NCI-H187 (cell line): ENCODE measurements around the gene CD164L2.

ENCODE experiments used
- DNase-seq, 2 experiments: peaks; one replicate each; lab custom pipeline; 2025; lab: John Stamatoyannopoulos, UW

Gene CD164L2

GRCh38 chr1:27405074-27405473, 21.9 kb upstream of the CD164L2 start:
- no peak for DNase-seq

- no peak for DNase-seq
These were observed 20.8 kb upstream of the CD164L2 start for GRCh38 chr1:27403931-27404330.

GRCh38 chr1:27403065-27403726, 20.1 kb upstream of the CD164L2 start:
- no peak for DNase-seq

- no peak for DNase-seq
These were observed 19.2 kb upstream of the CD164L2 start for GRCh38 chr1:27402349-27402754.

DNA sequence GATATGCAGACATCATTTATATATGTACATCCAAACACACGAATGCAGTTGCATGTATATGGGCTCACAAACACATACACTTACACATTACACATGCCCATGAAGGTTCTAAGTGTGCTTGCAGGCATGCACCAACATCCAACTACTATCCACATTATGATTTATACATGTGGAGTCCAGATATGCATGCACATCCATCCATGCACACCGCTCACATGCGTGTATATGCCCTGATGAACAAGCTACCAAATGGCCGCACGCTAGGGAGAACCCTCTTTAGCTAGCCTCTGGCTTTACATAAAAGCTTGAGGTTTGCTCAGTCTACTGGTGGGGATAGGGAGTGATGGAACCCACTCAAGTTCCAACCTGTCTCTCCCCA, 17.8 kb upstream of the CD164L2 start:
- DNase-seq, result no peak

DNA sequence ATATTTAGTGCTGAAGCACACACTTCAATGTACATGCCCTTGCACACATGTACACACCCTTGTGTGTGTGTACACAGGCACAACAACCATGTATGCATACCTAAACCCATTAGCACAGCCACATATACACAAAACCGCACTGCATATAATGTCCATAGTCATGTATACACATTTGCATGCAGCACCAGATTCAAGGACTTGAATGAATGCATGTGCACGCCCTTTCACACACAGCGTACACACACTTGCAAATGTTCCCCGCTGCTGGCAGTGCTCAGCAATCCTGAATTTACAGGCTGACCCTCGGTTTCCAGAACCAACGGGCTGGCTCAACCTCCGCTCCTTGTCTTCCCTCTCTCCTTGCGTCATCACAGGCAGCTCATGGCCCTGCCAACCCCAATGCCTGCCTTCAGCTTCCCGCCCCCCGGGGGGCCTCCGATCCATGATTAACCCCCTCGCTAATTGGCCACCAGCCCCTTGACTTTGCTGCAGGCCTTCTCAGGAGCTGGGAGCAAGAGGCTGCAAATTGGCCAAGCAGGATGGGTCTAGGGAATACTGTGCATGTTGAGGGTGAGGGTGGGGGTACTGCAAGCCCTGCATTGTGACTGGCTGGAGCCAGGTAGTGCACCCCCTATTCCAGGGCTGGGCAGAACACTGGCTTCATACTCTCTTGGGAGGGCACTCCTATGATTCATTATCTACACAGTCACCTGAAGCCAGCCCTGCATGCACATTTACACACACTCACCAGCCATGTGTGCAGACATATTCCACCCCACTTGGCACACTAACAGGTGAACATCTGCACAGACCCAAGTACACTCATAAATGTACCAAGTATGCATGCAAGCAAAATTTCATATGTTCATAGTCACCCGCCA, 17.2 kb upstream of the CD164L2 start:
- no peak for DNase-seq

- DNase-seq, result no peak
These were observed 16.3 kb upstream of the CD164L2 start for GRCh38 chr1:27399251-27400025.

GRCh38 chr1:27398405-27399149, 15.4 kb upstream of the CD164L2 start:
- DNase-seq, result no peak

- no peak for DNase-seq
These were observed 14.6 kb upstream of the CD164L2 start for GRCh38 chr1:27397749-27398148.

DNA sequence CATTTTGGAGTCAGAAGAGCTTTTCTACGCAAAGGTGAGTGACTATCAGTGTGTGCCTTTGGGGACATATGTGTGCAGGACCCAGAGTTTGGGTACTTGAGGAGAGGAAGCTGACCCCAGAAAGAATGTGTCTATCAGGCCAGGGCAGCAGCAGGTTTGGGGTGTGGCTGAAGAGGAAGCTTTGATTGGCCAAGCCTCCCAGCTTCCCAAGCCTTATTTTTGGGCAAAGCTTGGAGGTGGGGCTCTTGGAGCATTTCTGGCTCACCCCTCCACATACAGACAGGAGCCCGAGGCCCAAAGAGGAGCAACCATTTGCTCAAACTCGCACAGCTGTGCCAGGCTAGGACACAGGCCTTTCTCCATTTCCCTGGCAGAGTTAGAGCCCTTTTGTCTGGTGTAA, 14.0 kb upstream of the CD164L2 start:
- DNase-seq, result no peak

- DNase-seq, result peak; percentile 38 to 46
These were observed 12.5 kb upstream of the CD164L2 start for GRCh38 chr1:27395441-27396195.

GRCh38 chr1:27394925-27395324, 11.8 kb upstream of the CD164L2 start:
- no peak for DNase-seq

DNA sequence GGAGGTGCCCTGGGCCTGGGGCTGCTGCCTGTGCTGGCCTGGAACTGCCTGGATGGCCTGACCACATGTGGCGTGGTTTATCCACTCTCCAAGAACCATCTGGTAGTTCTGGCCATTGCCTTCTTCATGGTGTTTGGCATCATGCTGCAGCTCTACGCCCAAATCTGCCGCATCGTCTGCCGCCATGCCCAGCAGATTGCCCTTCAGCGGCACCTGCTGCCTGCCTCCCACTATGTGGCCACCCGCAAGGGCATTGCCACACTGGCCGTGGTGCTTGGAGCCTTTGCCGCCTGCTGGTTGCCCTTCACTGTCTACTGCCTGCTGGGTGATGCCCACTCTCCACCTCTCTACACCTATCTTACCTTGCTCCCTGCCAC, 11.1 kb upstream of the CD164L2 start:
- no peak for DNase-seq

DNA sequence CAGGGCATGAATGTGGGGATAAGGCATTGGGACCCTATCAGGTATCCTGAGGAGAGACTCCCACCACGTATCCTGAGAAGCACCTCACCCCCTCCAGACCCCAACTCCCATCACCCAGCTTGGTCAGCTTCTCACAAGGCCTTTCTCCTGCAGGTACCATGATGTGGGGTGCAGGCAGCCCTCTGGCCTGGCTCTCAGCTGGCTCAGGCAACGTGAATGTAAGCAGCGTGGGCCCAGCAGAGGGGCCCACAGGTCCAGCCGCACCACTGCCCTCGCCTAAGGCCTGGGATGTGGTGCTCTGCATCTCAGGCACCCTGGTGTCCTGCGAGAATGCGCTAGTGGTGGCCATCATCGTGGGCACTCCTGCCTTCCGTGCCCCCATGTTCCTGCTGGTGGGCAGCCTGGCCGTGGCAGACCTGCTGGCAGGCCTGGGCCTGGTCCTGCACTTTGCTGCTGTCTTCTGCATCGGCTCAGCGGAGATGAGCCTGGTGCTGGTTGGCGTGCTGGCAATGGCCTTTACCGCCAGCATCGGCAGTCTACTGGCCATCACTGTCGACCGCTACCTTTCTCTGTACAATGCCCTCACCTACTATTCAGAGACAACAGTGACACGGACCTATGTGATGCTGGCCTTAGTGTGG, 10.6 kb upstream of the CD164L2 start:
- DNase-seq, result no peak

GRCh38 chr1:27392778-27393635, 9.9 kb upstream of the CD164L2 start:
- DNase-seq, result no peak

- DNase-seq, result peak; percentile 69 to 84
These were observed 9.1 kb upstream of the CD164L2 start, which contains the start of gene GPR3 for GRCh38 chr1:27392096-27392777. TSS of gene GPR3 (plus strand) at chr1:27392622. CDS start at chr1:27393799, 1,177 bp downstream.

DNA sequence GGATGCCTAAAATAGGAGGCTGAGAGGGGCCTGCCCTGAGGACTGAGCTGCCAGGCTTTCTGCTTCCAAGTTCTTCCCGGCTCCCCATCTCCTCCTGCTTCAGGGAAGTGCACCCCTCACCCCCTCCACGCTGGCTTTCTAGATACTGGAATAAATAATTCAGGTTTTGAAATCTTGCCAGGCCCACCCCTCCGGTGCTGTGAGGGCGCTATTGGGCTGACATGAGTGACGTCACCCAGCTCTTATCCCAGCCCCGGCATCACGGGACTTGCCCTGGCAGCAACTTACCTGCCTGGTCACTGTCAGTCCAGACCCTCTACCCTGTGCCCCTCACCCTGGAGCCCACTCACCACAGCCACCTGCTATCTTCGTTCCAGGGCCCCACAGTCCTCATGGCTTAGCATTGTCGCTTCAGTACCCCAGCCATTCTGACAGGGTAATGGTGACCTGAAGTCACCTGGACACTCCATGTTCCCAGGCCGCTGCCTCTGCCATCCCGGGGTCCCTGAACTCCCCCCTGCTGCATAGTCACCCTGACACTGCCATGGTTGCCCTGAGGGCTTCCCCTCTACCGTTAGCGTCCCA, 8.5 kb upstream of the CD164L2 start:
- DNase-seq, result no peak

DNA sequence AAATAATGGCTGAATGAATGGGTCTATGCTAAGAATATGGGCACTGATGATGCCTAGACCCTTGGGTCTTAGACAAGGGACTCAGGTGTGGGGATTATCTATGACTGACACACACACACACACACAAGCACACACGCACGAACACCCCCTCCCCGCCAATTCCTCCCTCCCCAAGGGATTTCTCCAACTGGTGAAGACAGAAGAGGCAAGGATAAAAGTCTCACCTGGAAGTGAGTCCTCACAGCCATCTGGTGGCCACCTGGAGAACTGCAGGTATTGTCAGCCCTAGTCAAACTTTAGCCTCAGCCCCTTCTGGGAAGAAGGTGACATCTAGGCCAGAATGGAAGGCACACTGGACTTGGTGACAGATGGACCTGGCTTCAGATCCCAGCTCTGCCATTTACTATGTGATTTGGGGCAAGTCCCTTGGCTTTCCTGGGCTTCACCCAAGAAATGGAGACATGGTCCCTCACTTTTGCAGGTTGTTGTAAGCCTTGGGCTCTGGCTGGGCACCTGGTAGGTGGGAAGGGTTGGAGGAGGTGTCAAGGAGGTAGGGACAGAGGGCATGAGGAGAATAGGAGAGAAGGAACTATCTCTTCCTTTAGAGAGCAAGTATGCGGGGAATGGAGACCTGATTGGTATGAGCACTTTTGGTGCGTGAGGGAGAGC, 5.3 kb upstream of the CD164L2 start:
- DNase-seq, result peak; percentile 62 to 69
